Endometrium (tissue), 2 donors: ENCODE measurements around the gene IRF5.
"Not testable (repeated sequence)": the region's sequence is repeated elsewhere in the genome, so short reads cannot be mapped to it uniquely, and the experiment has no call there.

Experiments
- FAIRE-seq: peaks from 2 replicates; lab custom pipeline; 2012; peaks lifted over from hg19 to GRCh38; lab: Jason Lieb, UNC
- donor health status: control.
- donor health status: control.

Gene IRF5

DNA sequence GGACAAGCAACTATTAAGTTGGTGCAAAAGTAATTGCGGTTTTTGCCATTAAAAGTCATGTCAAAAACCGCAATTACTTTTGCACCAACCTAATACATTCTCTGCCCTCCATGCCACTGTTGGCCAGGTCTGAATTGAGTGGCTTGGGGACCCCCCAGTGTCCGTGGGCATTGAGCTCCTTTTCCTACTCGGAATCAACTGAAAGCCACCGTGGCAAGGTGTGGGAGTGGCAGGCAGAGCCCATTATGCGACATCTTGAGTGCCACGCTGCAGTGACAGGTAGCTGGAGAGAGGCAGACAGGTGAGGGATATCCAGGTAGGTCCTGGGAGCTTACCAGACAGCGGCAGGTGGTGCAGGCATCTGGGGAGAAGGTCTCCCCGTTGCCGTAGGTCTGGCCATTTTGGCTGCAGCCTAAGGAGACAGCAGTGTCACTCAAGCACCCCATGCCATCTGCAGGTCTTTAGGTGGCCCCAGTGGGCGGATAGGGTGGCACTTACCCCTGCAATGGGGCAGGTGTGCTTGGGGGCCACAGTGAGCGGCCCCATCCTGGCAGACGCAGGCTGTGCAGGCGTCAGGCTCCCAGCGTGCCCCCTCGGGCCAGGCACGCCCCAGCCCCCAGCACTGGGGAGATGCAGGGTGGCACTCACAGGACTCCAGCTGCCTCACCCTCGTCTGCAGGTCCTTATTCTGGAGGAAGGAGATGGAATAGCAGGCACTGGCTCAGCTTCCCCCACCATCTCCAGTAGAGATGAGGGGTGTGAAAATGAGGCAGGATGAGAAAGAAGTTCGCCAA, 30.8 kb upstream of the IRF5 start:
- FAIRE-seq, result no peak

DNA sequence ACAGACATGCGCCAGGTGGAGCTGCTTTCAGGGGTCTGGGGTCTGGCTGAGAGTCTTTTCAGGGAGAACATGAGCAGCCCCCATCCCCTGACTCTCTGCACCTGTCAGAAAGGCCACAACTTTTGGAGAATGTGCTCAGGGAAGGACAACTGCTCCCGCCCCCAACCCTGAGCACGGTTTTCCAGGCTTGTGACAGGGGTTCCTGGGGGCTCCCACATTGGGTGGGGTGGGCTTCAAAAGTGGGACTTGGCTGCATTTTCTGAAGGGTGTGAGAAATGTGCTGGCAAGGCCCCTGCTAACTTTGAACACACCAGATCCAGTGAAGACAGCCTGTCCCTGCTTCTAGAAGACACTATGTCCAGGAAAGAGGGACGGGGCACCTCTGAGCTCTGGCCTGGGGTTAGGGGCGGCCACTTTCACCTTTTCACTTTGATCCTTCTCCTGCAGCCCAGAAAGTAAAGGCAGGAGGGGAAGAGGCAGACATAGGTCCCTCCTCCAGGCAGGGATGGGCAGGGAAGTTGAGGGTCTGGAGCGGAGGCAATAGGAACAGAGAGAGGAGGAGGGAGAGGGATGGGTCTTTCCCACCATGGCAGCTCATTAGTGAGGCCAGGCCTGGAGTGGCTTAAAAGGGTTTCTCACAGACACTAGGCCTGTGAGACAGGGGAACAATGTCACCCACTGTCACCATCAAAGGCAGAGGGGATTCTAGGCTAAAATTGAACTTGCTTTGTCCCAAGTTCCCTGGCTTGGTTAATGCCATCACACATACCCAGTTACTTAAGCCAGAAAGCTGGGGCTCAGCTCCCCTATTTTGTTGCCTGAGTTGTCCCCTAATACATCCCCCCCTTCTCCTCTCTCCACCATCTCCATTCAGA, 28.7 kb upstream of the IRF5 start:
- FAIRE-seq, result no peak

DNA sequence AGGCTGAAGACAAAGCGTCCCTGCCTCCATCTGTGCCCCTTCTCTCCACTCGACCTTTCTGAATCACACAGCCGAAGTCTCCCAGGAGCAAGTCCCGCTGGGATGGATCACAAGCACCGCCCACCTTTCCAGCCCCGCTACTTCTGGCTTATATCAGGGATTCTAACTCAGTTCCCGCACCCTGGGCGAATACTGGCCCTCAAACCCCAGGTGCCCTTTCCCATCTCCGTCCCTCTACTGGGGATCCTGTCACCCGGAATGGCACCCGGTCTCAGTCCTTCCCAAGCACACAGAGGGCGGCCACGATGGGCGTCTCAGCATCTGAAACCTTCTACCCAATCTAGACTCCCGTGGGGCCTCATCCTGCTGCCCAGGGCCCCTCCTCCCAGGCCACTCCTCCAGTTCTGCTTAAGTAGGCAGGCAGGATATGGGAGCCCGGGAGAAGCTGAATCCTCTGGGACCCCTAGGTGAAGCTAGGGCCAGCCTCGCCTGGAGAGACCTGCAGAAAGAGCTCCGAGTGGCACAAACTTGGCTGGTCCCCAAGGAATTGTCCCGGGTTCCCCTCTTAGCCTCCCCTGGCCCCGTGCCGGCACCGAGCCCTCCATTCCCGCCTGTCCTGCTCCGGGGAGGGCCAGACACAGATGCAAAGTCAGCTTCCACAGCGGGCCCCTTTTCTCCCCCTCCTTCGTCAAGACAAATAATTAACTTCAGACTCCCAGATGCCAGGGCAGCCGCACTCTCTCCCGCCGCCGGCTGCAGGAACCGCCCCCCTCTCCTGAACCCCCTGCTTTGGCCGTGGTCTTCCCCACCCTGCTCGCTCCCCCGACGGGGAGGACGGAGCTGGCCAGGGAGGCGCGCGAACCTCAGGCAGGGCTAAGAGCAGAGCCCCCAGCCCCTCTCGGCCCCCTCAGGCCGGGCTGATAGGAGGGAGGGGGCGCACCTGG, 27.8 kb upstream of the IRF5 start:
- no peak for FAIRE-seq

DNA sequence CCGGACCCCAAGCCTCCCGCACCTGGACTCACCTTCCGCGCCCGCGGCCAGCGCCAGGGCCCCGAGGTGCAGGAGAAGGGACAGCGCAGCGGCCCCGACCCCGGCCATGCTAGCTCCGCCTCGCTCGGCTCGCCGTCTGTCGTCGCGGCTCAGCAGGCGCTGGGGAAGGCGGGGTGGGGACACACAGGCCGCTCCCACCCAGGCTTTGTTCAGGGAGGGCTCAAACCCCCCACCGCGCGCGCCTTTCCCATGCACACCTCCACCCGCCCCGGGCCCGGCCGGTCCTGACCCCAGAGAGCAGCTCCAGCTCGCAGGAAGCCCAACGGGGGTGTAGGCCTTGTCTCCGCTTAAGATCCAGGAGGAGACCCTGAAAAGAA, 27.2 kb upstream of the IRF5 start, which contains the start of gene KCP:
KCP (minus strand) TSS at position 141 of the 377 bp plus-strand sequence; CDS start at position 108, 33 bp downstream.
- no peak for FAIRE-seq

DNA sequence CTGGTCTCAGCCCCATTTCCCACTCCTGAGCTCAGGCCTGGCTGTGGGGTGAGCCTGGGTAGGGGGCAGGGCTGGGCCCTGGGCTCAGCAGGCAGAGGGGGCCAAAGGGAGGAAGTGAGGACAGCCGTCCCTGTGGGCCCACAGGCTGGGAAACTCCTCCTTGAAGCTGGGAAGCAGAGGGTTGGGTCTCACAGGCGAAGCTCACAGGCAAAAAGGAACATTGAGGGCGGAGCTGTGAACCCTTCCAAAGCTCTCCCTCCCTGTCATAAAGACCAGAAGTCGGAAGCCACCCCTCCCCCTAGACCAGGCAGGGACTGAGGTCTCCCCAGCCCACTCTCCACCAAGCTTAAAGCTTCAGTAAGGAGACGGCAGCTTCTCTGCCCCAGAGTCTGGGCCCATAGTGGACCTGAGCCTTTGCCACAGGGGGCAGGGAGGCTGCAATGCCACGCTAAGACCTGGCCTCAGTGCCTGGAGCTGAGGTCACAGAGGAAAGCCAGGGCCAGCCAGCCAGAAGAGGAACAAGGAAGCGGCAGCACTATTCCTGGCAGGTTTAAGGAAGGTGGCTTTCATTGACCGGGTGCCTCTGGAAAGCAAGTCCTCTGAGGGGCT, 26.2 kb upstream of the IRF5 start:
- FAIRE-seq, result no peak

DNA sequence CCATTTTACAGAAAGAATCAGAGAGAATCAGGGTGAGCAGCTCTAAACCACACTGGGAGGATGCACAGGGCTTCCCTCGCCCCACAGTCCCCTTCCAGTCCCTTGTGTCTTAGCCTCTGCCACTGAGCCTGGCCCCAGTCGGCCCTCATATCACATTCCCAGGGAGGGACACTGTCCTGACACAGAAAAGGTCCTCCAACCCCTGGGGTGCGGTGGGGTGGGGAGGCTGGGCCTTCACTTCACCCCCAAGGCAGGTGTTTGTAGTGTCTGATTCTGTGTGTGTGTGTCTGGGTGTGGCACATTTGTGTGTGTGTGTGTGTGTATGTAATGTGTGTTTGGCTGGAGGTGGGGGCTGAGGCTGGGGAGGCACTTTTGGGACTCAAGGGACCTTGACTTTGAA, 25.4 kb upstream of the IRF5 start:
- FAIRE-seq, result no peak

DNA sequence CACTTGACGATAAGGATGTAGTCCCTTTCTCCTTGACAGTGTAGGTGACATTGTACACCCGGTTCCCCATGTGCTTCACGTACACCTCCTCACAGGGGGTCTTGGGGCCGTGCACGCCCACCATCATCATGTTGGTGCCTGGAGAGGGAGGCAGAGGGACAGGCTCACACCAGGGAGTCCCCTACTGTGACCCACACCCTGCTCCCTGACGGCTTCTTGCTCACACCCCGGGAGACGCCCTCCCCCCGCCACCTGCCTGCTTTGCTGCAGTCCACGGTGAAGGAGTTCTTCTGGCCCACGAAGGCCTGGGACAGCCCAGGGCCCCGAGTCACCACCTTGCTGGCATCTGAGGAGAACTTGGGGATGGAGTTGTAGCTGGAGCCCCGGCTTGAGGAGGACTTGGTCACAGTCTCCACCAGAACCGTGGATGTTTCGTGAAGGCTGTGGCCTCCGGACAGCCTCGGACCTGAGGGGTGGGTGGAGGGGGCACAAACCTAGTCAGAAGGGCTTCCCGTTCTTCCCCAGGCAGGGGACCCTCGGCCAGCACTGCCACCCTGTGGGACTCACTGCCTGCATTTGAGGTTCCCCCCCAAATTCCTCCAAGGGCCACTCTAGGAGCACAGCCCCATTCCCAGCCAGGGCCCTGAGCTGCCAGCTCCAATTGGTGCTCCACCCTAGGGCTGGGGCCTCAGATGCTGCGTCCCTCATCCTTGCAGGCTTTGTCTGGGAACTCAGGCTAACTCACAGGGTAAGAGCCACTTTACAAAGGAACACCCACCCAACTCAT, 24.8 kb upstream of the IRF5 start:
- not testable (repeated sequence) for FAIRE-seq

DNA sequence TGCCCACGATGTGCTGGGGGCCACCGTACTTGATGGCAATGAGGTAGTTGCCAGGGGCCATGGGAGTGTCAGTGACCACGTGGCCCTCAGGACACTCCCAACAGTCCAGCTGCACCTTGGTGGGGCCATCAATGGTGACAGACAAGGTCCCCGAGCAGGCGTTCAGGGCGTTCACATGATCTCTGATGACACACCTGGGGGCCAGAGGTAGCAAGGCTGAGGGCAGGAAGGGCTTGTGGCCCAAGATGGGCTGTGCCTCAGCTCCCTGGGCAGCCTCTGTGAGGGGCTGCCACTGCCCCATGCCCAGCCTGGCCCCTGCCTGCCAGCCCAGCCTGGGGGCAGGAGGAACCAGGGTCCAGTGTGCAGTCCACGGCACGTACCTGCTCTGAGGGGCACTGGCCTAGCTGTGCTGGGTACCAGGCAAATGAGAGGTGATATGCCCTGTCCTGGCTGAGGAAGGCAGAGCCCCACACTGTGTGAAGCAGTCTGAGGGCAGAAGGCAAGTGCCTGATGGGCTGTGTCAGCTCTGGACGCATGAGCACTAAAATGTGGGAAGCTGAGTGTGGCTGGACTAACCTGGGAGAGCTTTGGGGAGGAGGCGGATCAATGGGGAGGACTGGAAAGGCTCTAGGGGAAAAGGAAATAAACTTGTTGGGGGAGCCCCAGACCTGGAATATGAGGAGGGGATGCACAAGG, 23.7 kb upstream of the IRF5 start:
- no peak for FAIRE-seq

DNA sequence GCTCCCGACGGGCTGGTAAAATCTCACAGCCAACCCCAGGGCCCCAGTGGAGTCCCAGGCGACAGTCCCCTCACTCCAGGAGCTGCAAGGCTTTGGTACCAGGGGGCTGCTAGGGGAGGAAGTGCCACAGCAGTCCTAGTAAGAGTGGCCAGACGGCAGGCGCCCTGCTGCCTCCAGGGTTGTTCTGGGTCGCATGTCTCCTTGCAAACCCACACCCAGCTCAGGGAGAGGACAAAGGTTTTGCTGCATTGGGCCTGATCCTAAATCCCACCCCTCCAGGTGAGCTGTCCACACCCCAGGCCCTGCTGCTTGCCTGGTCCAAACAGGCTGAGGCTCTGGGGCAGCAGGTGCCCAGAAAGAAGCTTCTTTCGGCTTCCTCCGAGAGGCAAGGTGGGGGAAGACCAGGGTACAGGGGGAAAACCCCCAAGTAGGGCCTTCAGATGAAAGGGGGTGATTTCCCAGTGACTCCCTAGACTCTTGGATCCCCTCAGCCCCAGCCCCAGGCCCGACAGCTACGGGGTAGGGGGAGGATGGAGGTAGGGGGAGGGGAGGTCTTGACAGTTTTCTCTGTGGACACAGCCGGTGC, 23.1 kb upstream of the IRF5 start:
- FAIRE-seq, result no peak

DNA sequence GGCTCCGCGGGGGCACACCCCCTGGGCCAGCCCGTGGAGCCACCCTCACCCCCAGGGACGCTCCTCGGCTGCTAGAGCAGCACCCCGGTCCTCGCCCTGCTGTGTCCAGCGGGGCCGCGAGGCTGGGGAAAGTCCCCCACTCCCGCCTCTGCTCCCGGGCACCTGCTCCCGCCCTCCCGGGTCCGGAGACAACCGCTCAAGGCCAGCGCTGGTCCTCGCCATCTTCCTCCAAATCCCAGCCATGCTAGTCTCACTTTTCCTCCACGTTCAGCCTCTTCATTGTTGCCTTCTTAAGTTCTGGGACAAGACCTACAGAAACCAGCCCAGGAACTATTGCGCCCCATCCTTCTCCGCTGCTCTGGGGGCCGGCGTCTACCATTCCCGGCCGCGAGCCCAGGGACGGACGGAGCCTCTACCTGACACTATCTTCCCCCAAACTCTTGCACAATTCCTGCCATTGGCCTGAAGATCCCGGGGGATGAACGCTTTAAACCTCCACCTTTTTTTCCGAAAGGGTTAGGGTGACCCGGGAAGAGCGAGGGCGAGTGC, 22.4 kb upstream of the IRF5 start:
- FAIRE-seq, result no peak

DNA sequence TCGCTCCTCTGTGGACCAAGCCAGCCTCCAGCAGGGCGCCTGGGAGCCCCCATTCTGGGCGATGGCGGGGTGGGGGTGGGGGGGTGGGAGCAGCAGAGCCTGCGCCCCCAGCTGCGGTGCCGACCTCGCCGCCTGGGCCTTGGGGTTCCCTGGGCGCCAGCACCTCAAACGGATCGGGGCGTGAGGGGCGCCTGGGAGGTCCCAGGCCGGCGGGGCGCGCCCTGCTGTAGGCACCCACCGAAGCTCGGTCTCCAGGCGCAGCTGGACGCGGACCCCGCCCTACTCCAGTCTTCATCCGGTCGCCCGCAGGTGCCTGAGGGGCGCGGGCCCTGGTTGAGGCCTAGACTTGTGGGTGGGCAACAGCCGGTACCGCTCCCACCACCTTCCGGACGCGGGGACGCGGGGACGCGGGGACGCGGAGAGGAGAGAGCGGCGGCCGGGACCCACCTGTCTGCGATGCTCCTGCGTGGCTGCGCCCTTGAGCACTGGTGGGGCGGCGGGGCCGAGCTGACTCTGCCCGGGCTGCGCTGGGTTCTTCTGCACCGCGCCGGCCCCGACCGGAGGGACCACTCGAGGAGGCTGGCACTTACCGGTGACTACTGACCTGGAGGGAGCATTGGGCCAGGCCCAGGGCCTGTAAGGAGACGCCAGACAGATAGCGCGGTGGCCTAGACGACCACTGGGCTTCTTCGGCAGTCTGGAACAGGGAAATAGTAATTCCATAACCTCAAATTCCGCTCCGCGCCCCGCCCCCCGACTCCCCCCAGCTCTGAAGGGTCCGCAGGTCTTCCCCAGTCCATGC, 21.7 kb upstream of the IRF5 start:
- no peak for FAIRE-seq

DNA sequence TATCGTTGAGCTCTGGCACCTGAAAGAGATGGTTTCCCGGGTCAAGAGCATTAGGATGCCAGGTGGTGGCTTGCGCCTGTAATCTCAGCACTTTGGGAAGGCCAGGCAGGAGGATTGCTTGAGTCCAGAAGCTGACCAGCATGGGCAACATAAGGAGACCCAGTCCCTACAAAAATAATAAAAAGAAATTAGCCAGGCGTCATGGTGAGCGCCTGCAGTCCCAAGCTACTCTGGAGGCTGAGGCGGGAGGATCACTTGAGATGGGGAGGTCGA, 21.1 kb upstream of the IRF5 start:
- FAIRE-seq, result no peak

DNA sequence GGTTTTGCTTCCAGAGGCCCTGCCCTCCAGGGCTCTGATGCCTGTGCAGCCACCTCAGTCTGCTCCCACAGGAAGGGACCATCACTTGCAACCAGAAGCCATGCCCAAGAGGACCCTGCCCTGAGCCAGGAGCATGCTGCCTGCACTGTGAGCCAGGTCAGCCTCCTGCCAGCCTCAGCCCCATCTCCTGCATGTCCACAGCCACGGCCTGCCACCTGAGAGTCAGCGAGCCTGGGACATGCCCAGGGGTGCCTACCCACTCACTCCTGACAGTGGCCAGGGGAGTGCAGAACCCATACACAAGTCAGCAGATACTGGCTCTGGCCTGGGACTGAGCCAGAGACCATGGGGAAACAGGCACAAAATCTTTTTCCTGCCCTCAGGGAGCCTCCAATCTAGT, 20.6 kb upstream of the IRF5 start:
- no peak for FAIRE-seq

DNA sequence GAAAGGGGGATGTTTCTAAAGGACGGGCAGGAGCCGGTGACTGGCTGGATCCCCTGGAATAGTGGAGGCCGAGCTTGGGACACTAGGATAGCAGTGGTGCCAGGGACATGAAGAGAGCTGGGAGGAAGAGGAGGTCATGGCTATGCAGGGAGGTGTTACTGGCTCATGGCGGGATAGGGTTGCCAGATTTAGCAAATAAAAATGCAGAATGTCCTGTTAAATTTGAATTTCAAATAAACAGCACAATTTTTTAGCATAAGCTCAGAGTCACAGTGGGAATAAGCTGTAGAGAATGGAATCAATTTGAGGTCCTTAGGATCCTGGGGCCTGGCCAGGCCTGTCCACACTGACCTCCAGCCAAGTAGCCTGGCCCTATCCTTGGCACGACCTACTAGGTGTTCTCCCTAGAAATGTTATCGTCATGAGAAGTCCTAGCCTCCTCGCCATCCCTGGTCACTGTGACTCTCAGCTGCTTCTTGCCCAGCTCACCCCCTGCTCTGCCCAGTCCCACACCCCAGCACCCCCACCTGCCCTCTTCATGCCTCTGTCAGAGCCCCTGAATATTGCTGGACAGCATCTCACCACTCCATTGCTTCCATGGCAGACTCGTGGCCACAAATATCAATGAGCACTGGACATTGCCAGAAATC, 19.6 kb upstream of the IRF5 start:
- no peak for FAIRE-seq

DNA sequence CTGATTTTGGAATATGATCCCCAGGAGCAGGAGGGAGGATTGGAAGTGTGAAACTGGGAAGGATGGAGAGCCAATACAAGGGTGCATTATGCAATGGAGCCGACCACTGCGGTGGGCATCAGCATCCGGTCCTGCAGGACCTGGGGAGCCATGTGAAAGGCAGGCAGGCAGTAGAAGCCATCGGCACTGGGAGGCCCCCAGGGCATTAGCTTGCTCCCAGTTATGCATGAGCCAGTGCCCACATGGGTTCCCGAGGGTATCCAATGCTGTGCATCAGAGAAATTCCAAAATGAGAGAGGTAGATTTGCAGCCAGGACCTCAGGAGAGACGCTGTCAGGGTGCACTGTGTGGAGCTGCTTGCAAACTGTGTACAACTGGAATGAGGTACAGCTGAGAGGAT, 18.5 kb upstream of the IRF5 start:
- FAIRE-seq, result no peak

DNA sequence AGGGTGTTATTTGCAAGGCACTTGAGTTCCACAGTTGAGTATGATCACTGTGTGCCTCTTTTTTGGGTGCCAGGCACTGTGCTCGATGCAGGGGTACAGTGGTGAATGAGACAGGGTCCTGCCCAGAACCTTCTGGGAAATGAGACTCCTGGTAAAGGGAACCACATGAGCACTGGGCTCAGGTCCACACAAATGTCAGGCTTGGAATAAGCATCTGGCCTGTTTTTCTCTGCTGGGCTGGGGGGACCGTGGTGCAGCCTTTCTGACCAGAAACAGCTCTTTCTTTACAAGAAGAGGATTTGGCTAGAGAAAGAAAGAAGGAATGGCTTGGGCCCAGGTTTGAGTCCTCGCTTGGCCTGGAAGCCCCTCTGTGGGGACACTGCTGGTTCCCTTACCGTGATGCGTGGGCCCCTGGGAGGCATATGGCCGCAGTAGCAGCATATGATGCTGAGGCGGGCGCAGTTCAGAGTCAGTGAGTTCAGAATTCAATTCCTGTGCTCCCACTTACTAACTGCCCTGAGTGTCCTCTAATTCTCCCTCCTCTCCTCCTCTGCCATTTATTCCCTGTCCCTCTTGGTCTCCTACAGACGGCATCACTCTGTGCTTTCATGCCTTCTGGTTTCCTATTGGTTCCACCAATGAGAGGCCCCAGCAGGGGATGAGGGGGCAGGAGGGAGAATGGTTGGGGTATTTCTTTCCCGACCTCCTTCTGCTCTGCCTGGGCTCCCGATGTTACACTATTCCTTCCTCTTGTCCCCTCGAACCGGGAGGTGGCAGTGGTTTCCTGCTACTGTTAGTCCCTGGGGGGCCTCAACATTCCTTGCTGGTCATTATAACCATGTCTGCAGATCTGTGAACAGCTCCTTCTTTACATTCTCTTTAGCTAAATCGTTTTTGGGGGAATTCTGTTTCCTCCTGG, 17.6 kb upstream of the IRF5 start:
- FAIRE-seq, result no peak

DNA sequence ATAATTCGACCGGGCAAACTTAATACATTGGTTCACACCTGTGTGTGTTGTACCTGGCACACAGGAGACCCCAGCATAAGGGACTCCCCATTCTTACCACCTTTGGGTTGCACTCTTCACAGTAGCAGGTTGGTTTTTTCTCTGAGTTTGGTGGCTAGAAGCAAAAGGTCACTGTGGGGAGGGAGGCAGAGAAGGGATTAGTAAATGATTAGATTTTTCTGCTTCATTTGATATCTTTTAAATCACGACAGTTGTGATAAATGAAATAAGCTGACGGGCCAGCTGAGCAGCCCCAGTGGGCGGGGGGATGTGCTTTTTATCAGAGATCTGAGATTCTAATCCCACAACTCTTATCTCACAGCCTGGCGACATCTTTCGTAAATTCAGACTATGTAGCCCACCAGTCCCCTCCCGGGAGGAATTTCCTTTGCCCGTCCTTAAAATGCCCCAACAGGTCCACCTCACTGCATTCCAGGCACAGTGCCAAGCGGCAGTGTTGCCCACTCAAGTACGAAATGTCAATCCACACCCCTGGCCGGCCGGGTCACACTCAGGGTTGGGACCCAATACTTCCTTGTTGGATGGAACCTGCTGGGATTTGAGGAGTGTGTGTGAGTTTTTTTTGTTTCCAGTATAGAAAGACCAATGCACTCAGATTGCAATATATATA, 16.7 kb upstream of the IRF5 start:
- no peak for FAIRE-seq
